B cell (primary cell): Measurements from ENCODE around the gene KIAA1191. TPM values are rescaled to one million over a fixed set of nuclear protein-coding genes. Genes with fewer than 3 reads are reported as not detected.

Experiments
- ATAC-seq: fragments of 200-7000 bp; cut with Tn5 transposase; one replicate; pipeline ENCODE4 v1.10.0; 2021; ENCODE audit warnings: low read depth, mild to moderate bottlenecking, moderate number of reproducible peaks, moderate library complexity
- CTCF ChIA-PET: fragments of 350-600 bp; sonication (Branson Sonifier 250); formaldehyde crosslinking; loops from one replicate; lab custom pipeline; 2021; ENCODE audit warnings: antibody characterized with exemption, inconsistent platforms; lab: Charles Lee
- POLR2A ChIA-PET: fragments of 350-600 bp; sonication (Branson Sonifier 250); formaldehyde crosslinking; loops from one replicate; lab custom pipeline; 2021; ENCODE audit warnings: antibody characterized with exemption; lab: Charles Lee
- DNase-seq: peaks from one replicate; pipeline ENCODE4 v3.0.0; 2013
- H2AFZ ChIP-seq: 2 replicates; pipeline ENCODE4 v1.6.1; 2012; ENCODE audit warnings: mild to moderate bottlenecking, low read depth, low read length; ENCODE audit not compliant: insufficient read depth, poor library complexity, severe bottlenecking
- H3K27ac ChIP-seq, 2 donors: 1 replicate in 1 of 2; 2 replicates in 1 of 2; pipeline ENCODE4 v1.5.1; 2012 to 2013; ENCODE audit warnings: low read length in 2 of 2, mild to moderate bottlenecking in 2 of 2, moderate library complexity in 1 of 2
- H3K27me3 ChIP-seq, 4 experiments: fragments of 200-600 bp in 1 of 4; sonication (generic) in 1 of 4; replicated peaks in 1 of 4; 1 replicate in 2 of 4; 2 replicates in 2 of 4; pipeline versions ENCODE4 v1.6.1 to v1.7.0; 2013 to 2016; ENCODE audit warnings: low read length in 3 of 4, mild to moderate bottlenecking in 2 of 4, mixed read lengths in 1 of 4, moderate library complexity in 1 of 4; ENCODE audit not compliant: insufficient read depth in 4 of 4, control insufficient read depth in 3 of 4; ENCODE audit errors: control extremely low read depth in 1 of 4
- H3K36me3 ChIP-seq, 2 experiments: replicated peaks in 1 of 2; 1 replicate in 1 of 2; 2 replicates in 1 of 2; pipeline versions ENCODE4 v1.6.1 to v1.7.1; 2013; ENCODE audit warnings: low read length in 1 of 2; ENCODE audit not compliant: insufficient read depth in 2 of 2, control insufficient read depth in 1 of 2; ENCODE audit errors: control extremely low read depth in 1 of 2, extremely low read depth in 1 of 2
- H3K4me1 ChIP-seq, 2 donors: fragments of 200-600 bp in 1 of 2; sonication (generic) in 1 of 2; 1 replicate in 1 of 2; 2 replicates in 1 of 2; pipeline versions ENCODE4 v1.5.1 to v1.6.1; 2013 to 2017; ENCODE audit warnings: low read length in 2 of 2; ENCODE audit not compliant: control insufficient read depth in 2 of 2, insufficient read depth in 2 of 2
- H3K4me2 ChIP-seq: replicated peaks from 2 replicates; pipeline ENCODE3; 2012; ENCODE audit warnings: mild to moderate bottlenecking, low read depth, low read length; ENCODE audit not compliant: poor library complexity, severe bottlenecking
- H3K4me3 ChIP-seq, 5 experiments: fragments of 200-600 bp in 1 of 5; sonication (generic) in 1 of 5; 1 replicate in 3 of 5; 2 replicates in 2 of 5; pipeline versions ENCODE4 v1.5.1 to v1.7.0; 2011 to 2016; ENCODE audit warnings: low read length in 4 of 5, mild to moderate bottlenecking in 4 of 5, low read depth in 2 of 5, control low read depth in 1 of 5, moderate library complexity in 1 of 5; ENCODE audit not compliant: insufficient read depth in 1 of 5; ENCODE audit errors: control extremely low read depth in 1 of 5, extremely low read depth in 1 of 5
- H3K79me2 ChIP-seq: fragments of 200-600 bp; sonication (generic); one replicate; pipeline ENCODE4 v1.6.0; 2016; ENCODE audit warnings: low read length; ENCODE audit not compliant: control insufficient read depth, insufficient read depth
- H3K9ac ChIP-seq: fragments of 200-600 bp; sonication (generic); 2 replicates; pipeline ENCODE4 v1.6.1; 2017; ENCODE audit warnings: mild to moderate bottlenecking, low read length, moderate library complexity
- H3K9me3 ChIP-seq, 3 donors: one replicate each; pipeline versions ENCODE4 v1.6.1 to v1.7.1; 2013; ENCODE audit warnings: low read length in 2 of 3; ENCODE audit not compliant: control insufficient read depth in 2 of 3, insufficient read depth in 1 of 3; ENCODE audit errors: control extremely low read depth in 1 of 3
- H4K20me1 ChIP-seq: 2 replicates; pipeline ENCODE4 v1.6.0; 2012; ENCODE audit warnings: mild to moderate bottlenecking, low read length; ENCODE audit not compliant: insufficient read depth, control insufficient read depth, poor library complexity, severe bottlenecking
- H3K27ac Mint-ChIP-seq: one replicate; pipeline ENCODE4 v1.8.0; 2021; ENCODE audit warnings: mixed read lengths
- H3K27me3 Mint-ChIP-seq: one replicate; pipeline ENCODE4 v1.8.0; 2021; ENCODE audit warnings: mixed read lengths
- H3K4me1 Mint-ChIP-seq: one replicate; pipeline ENCODE4 v1.8.0; 2021; ENCODE audit warnings: mixed read lengths
- H3K4me3 Mint-ChIP-seq: one replicate; pipeline ENCODE4 v1.8.0; 2021; ENCODE audit warnings: mixed read lengths
- H3K9me3 Mint-ChIP-seq: one replicate; pipeline ENCODE4 v1.8.0; 2022; ENCODE audit warnings: mixed read lengths; ENCODE audit not compliant: insufficient read depth
- EZH2 ChIP-seq: IDR thresholded peaks from 2 replicates; pipeline ENCODE4 v1.6.1; 2012; ENCODE audit warnings: borderline replicate concordance, low read depth, mild to moderate bottlenecking, moderate library complexity, low read length; ENCODE audit not compliant: insufficient read depth, poor library complexity, severe bottlenecking
- WGBS: methylation state at CpG from one replicate; pipeline ENCODE4 v1.1.5; 2013; ENCODE audit warnings: missing lambda C conversion rate; ENCODE audit not compliant: insufficient coverage; 5-methylcytosine and 5-hydroxymethylcytosine counted together
- intact Hi-C: fragments of 100-400 bp; cut with micrococcal nuclease; formaldehyde crosslinking; loops from one replicate; pipeline ENCODE4 v1.10.0; 2022
- polyA plus RNA-seq: library from polyadenylated mRNA; depleted of rRNA; stranded (reverse); fragments of >200 nt; gene quantifications from 2 replicates; pipeline ENCODE4 v1.2.3, GENCODE V29; 2012
- total RNA-seq, 2 donors: library from RNA; stranded (reverse); fragments of 120-200 nt in 1 of 2; gene quantifications; 1 replicate in 1 of 2; 2 replicates in 1 of 2; pipeline versions ENCODE4 v1.2.3 to v1.2.4, GENCODE V29; 2013 to 2022
- TF ChIP-seq, protein P1 (sequence below): fragments of 200-600 bp; IDR thresholded peaks from one replicate; pipeline ENCODE4 v1.8.0; 2022; ENCODE audit warnings: antibody characterized with exemption, mild to moderate bottlenecking

Gene KIAA1191
- total and polyA plus RNA-seq, 2 donors (not counting 1 experiment from before 2014, with no cell fraction given): 61.2 to 82.9 TPM

DNA sequence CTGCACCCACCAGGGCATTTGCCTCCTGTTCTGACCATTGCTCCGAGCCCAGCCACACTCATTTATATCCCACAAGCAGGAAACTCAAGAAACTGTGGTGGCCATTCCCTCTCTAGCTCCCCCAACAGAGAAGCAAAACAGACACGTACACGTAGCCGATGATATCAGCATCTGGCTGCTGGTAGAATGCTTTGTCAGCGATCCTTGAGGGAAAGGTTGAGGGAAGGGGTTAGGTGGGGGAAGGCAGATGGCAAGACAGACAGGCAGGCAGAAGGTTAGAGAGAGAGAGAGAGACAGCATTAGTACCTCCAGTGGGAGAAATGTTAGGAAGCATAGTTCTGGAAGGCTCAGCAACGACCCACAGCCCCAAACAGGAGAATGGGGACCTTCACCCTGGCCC is 34.8 kb upstream of the KIAA1191 start:
- H3K4me2 ChIP-seq: no peak overlapping the region
- Mint-ChIP-seq H3K9me3 (no peaks in the 10 kb centered on the region), H3K4me1 (no peaks in the 10 kb centered on the region), H3K27ac (no peak overlapping the region), H3K4me3 (no peak overlapping the region), H3K27me3 (no peaks in the 10 kb centered on the region)
- intact Hi-C loops: no loop called here
- no peaks in the 10 kb centered on the region for H3K27me3 ChIP-seq
- no peak overlapping the region for H2AFZ ChIP-seq
- H3K4me1 ChIP-seq: no peaks in the 10 kb centered on the region
- peaks cover 9% of the 10 kb centered on the region for H3K79me2 ChIP-seq
- no peak overlapping the region for H3K9ac ChIP-seq
- ChIA-PET CTCF (no interaction called here), POLR2A (interaction anchor here (0.6 kb wide), 1 partner anchor 67 kb away, joined by 4 read pairs; no protein-coding TSS in a partner anchor)
- WGBS: 98% methylated on average over 6 of the region's 6 CpGs
- ATAC-seq (no peak), DNase-seq (no peak)
- TF ChIP-seq, protein P1, sequence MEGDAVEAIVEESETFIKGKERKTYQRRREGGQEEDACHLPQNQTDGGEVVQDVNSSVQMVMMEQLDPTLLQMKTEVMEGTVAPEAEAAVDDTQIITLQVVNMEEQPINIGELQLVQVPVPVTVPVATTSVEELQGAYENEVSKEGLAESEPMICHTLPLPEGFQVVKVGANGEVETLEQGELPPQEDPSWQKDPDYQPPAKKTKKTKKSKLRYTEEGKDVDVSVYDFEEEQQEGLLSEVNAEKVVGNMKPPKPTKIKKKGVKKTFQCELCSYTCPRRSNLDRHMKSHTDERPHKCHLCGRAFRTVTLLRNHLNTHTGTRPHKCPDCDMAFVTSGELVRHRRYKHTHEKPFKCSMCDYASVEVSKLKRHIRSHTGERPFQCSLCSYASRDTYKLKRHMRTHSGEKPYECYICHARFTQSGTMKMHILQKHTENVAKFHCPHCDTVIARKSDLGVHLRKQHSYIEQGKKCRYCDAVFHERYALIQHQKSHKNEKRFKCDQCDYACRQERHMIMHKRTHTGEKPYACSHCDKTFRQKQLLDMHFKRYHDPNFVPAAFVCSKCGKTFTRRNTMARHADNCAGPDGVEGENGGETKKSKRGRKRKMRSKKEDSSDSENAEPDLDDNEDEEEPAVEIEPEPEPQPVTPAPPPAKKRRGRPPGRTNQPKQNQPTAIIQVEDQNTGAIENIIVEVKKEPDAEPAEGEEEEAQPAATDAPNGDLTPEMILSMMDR: no peak
- no peak for TF ChIP-seq EZH2
- no peak overlapping the region for H3K27ac ChIP-seq
- no peaks in the 10 kb centered on the region for H3K9me3 ChIP-seq
- H3K4me3 ChIP-seq: no peak overlapping the region
- peaks cover 0 to 11% of the 10 kb centered on the region in 2 experiments for H3K36me3 ChIP-seq
- no peaks in the 10 kb centered on the region for H4K20me1 ChIP-seq

DNA sequence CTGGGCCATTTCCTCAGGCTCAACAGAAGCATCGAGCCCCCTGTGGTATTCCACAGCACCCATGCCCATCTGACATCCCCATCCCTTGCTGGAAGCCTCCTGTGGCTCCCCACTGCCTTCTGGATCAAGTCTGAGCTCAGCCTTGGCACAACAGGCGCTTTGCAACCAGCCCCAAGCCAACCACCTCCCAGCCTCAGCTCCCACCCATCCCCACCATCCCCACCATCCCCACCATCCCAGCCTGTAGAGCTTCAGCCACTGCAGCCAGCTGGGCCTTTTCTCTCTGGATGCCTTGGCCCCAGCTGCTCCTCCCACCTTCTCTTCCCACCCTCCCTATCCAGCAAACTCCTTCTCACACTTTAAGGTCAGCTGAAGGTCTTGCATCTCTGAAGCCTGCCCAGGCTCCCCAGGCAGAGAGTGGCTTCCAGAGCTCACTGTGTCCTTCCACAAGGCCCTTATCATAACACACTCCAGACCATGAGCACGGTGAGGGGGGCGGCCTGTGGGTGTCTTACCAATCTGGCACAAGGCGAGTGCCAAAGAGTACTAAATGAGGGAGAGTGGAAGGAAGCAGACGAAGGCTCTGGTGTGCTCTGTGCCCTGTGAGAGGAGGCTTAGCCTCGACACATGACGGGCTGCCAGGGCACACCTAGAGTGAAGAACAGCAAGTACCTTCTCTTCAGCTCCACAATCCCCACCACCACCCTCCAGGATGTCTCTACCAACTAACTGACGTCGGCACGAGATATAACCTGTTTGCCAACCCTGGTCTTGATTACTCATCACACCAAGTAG is 33.5 kb upstream of the KIAA1191 start:
- Histone ChIP-seq H3K4me1 (peaks cover 0 to 1% of the 10 kb centered on the region in 2 donors), H4K20me1 (no peaks in the 10 kb centered on the region), H3K9ac (no peak overlapping the region), H3K4me3 (no peak overlapping the region), H2AFZ (no peak overlapping the region), H3K36me3 (peaks cover 0 to 11% of the 10 kb centered on the region in 2 experiments), H3K9me3 (no peaks in the 10 kb centered on the region), H3K27me3 (no peaks in the 10 kb centered on the region), H3K27ac (no peak overlapping the region), H3K4me2 (no peak overlapping the region), H3K79me2 (peaks cover 11% of the 10 kb centered on the region)
- no peak for DNase-seq
- ChIA-PET CTCF (no interaction called here), POLR2A (interaction anchor here (0.7 kb wide), 1 partner anchor 10 kb away, joined by 3 read pairs; no protein-coding TSS in a partner anchor)
- Mint-ChIP-seq H3K9me3 (no peaks in the 10 kb centered on the region), H3K4me1 (no peaks in the 10 kb centered on the region), H3K4me3 (no peak overlapping the region), H3K27ac (no peak overlapping the region), H3K27me3 (no peaks in the 10 kb centered on the region)
- intact Hi-C loops: no loop called here
- 95% methylated on average over 2 of the region's 11 CpGs for WGBS
- no peak for TF ChIP-seq EZH2
- no peak for ATAC-seq
